BJ (cell line): ENCODE results near the gene ZNF865. TPM values are rescaled to one million over a fixed set of nuclear protein-coding genes. Genes with fewer than 3 reads are reported as not detected.

Experiments used
- CTCF ChIA-PET: fragments of 350-600 bp; formaldehyde crosslinking; extraction: SDS; loops from one replicate; lab custom pipeline; 2021; ENCODE audit warnings: antibody characterized with exemption, inconsistent platforms; lab: Yijun Ruan, JAX
- POLR2A ChIA-PET: fragments of 300-600 bp; sonication (Branson Sonifier 250); formaldehyde crosslinking; extraction: SDS; loops from one replicate; lab custom pipeline; 2021; ENCODE audit warnings: antibody characterized with exemption; lab: Charles Lee
- DNase-seq: peaks from one replicate; pipeline ENCODE4 v3.0.0-alpha.2; 2011; ENCODE audit warnings: low read depth
- H3K27me3 ChIP-seq: 2 replicates; pipeline ENCODE4 v1.6.0; 2011; ENCODE audit warnings: low read length; ENCODE audit not compliant: control insufficient read depth, insufficient read depth
- H3K36me3 ChIP-seq: 2 replicates; pipeline ENCODE4 v1.5.1; 2011; ENCODE audit warnings: low read length; ENCODE audit not compliant: control insufficient read depth, insufficient read depth
- H3K4me3 ChIP-seq: 2 replicates; pipeline ENCODE4 v1.5.1; 2011; ENCODE audit warnings: low read depth, mild to moderate bottlenecking, control low read depth, low read length
- CTCF ChIP-seq: IDR thresholded peaks from 2 replicates; pipeline ENCODE4 v1.5.1; 2011; ENCODE audit warnings: low read depth, mild to moderate bottlenecking, control low read depth, inconsistent platforms, low read length, moderate library complexity; ENCODE audit not compliant: insufficient read depth
- polyA plus RNA-seq: library from polyadenylated mRNA; depleted of rRNA; stranded (reverse); fragments of >200 nt; gene quantifications from 2 replicates; pipeline ENCODE4 v1.2.3, GENCODE V29; 2011

The ZNF865 gene
- polyA plus RNA-seq, 1 experiment, result 1.4 TPM

DNA sequence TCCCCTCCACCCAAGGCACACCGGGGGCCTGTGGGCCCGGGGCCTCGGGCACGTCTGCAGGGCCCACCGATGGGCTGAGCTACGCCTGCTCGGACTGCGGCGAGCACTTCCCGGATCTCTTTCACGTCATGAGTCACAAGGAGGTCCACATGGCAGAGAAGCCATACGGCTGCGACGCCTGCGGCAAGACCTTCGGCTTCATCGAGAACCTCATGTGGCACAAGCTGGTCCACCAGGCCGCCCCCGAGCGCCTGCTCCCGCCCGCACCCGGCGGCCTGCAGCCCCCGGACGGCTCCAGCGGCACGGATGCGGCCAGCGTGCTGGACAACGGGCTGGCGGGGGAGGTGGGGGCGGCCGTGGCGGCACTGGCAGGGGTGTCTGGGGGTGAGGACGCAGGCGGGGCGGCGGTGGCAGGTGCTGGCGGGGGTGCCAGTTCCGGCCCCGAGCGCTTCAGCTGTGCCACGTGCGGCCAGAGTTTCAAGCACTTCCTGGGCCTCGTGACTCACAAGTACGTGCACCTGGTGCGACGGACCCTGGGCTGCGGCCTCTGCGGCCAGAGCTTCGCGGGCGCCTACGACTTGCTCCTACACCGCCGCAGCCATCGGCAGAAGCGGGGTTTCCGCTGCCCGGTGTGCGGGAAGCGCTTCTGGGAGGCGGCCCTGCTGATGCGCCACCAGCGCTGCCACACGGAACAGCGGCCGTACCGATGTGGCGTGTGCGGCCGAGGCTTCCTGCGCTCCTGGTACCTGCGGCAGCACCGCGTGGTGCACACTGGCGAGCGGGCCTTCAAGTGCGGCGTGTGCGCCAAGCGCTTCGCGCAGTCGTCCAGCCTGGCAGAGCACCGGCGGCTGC lies 10.3 kb downstream of the ZNF865 start:
- ChIA-PET CTCF (no interaction called here), POLR2A (no interaction called here)
- TF ChIP-seq CTCF, result no peak
- Histone ChIP-seq H3K4me3 (no peak overlapping the region), H3K27me3 (no peaks in the 10 kb centered on the region), H3K36me3 (peaks cover 20% of the 10 kb centered on the region)
- no peak for DNase-seq

- no peaks in the 10 kb centered on the region for H3K27me3 ChIP-seq
- TF ChIP-seq CTCF, result no peak
- DNase-seq, result no peak
- CTCF ChIA-PET, result interaction anchor here (5.0 kb wide), 1 partner anchor 10 kb away, joined by 40 read pairs; the partner anchor contains the start of gene ZNF865
- POLR2A ChIA-PET, result no interaction called here
- H3K36me3 ChIP-seq, result peaks cover 22% of the 10 kb centered on the region
- no peak overlapping the region for H3K4me3 ChIP-seq
These were observed 11.0 kb downstream of the ZNF865 start for GRCh38 chr19:55616395-55616875.

DNA sequence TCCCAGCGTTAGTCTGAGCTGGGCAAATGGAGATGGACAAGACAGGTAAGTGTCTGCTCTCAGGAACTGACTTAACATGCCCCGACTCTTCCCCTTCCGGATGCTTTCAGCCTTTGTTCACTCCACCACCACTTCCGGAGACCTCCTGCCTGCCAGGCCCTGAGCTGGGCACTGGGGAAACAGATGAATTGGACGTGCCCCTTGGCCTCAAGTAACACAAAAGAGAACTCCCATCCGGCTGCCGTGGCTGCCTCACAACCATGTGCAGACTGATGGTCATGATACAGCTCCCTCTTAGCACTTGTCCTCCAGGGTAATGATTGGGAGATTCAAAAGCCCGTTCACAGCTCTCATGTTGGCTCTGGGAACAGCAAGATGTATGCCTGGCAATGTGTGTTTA lies 12.0 kb downstream of the ZNF865 start:
- ChIA-PET CTCF (interaction anchor here (5.0 kb wide), 1 partner anchor 11 kb away, joined by 40 read pairs; the partner anchor contains the start of gene ZNF865), POLR2A (no interaction called here)
- TF ChIP-seq CTCF, result no peak
- Histone ChIP-seq H3K4me3 (no peak overlapping the region), H3K36me3 (peaks cover 25% of the 10 kb centered on the region), H3K27me3 (no peaks in the 10 kb centered on the region)
- DNase-seq, result no peak

DNA sequence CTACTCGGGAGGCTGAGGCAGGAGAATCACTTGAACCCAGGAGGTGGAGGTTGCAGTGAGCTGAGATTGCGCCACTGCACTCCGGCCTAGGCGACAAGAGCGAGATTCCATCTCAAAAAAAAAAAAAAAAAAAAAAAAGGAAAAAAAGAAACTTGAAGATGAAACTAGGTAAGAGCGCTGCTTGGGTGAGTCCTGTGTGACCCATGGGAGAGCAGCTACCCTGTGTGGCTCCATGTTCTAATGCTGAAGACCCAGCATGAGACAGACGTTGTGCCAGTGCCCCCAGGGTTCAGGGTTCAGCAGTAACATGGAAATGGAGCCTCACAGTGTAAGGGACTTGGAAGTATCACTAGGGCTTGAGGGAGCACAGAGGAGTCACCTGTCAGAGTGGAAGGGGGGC lies 13.0 kb downstream of the ZNF865 start:
- Histone ChIP-seq H3K27me3 (no peaks in the 10 kb centered on the region), H3K36me3 (peaks cover 25% of the 10 kb centered on the region), H3K4me3 (no peak overlapping the region)
- no peak for TF ChIP-seq CTCF
- POLR2A ChIA-PET, result interaction anchor here (0.6 kb wide), 1 partner anchor 19 kb away, joined by 3 read pairs; the partner anchor contains the start of gene FIZ1
- CTCF ChIA-PET, result interaction anchor here (1.8 to 5.0 kb wide), 4 partner anchors 12 to 115 kb away, joined by 4 to 40 read pairs (median 4); partner anchors contain the start of gene ZNF865
- DNase-seq, result no peak

DNA sequence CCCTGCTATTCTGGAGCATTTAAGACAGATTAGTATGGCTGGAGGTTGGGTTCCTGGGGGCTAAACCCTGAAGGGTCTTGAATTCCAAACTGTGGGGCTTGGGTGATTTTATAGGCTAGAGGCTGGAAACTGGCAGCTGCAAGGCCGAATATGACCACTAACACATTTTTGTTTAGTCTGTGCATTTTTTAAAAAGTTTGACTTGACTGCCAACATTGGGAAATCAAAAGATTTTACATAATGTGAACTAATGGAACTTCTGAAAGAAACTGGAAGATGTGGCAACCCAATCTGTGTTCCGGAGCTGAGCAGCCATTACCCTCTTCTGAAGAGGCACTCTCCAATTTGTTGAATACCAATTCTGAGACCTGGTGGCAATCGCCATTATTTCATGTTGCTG lies 13.8 kb downstream of the ZNF865 start:
- Histone ChIP-seq H3K4me3 (no peak overlapping the region), H3K36me3 (peaks cover 23% of the 10 kb centered on the region), H3K27me3 (no peaks in the 10 kb centered on the region)
- no peak for DNase-seq
- ChIA-PET POLR2A (no interaction called here), CTCF (interaction anchor here (0.5 to 5.0 kb wide), 9 partner anchors 8 to 193 kb away, joined by 3 to 40 read pairs (median 4); partner anchors contain the start of gene ZNF865)
- no peak for TF ChIP-seq CTCF
